Testis (tissue), 2 donors: ENCODE results near the gene UBR3.
"Not testable (repeated sequence)": the region's sequence is repeated elsewhere in the genome, so short reads cannot be mapped to it uniquely, and the experiment has no call there.

Experiments
- CTCF ChIP-seq, 3 experiments: fragments of 450-650 bp in 2 of 3; fragments of 200-600 bp in 1 of 3; sonication (generic) in 1 of 3; IDR thresholded peaks; one replicate each; pipeline ENCODE4 v1.5.1; 2016 to 2019; ENCODE audit warnings: antibody characterized with exemption in 3 of 3, mild to moderate bottlenecking in 2 of 3, moderate library complexity in 1 of 3
- POLR2A ChIP-seq: fragments of 450-650 bp; IDR thresholded peaks from one replicate; pipeline ENCODE4 v1.6.1; 2017; ENCODE audit warnings: antibody characterized with exemption, mild to moderate bottlenecking, moderate library complexity

- TF ChIP-seq CTCF (IDR thresholded peaks at IDR 0.05); POLR2A: not testable (repeated sequence)
These were observed 21.9 kb downstream of the UBR3 start for GRCh38 chr2:169848959-169849693.
